Mesendoderm (in vitro differentiated cells): Measurements from ENCODE around the gene NME4.
A peak's percentile ranks its signal among the peaks of the same experiment; 100 is the strongest.

ENCODE experiments used
- DNase-seq: peaks from one replicate; pipeline ENCODE4 v3.0.0; 2013
- H2AK5ac ChIP-seq: 2 replicates; pipeline ENCODE4 v1.6.1; 2013; ENCODE audit warnings: low read length, inconsistent platforms
- H2BK120ac ChIP-seq: 2 replicates; pipeline ENCODE4 v1.6.1; 2013; ENCODE audit warnings: low read depth, mild to moderate bottlenecking, low read length, moderate library complexity, mixed read lengths
- H2BK15ac ChIP-seq: replicated peaks from 2 replicates; pipeline ENCODE4 v1.6.1; 2013; ENCODE audit warnings: low read depth, mild to moderate bottlenecking, moderate library complexity
- H2BK5ac ChIP-seq: 2 replicates; pipeline ENCODE4 v1.6.1; 2013; ENCODE audit warnings: low read length, inconsistent platforms
- H3K18ac ChIP-seq: 2 replicates; pipeline ENCODE4 v1.6.1; 2013; ENCODE audit warnings: mild to moderate bottlenecking, low read length, mixed read lengths
- H3K23ac ChIP-seq: one replicate; pipeline ENCODE4 v1.6.1; 2013; ENCODE audit warnings: low read length
- H3K27ac ChIP-seq: 2 replicates; pipeline ENCODE4 v1.5.1; 2013; ENCODE audit warnings: low read depth, mild to moderate bottlenecking, inconsistent platforms, low read length, moderate library complexity
- H3K27me3 ChIP-seq: 2 replicates; pipeline ENCODE4 v1.6.1; 2013; ENCODE audit warnings: low read length, control low read depth, mild to moderate bottlenecking, inconsistent platforms; ENCODE audit not compliant: insufficient read depth, poor library complexity
- H3K36me3 ChIP-seq: 2 replicates; pipeline ENCODE4 v1.6.1; 2013; ENCODE audit warnings: low read length, inconsistent platforms; ENCODE audit not compliant: control insufficient read depth, insufficient read depth
- H3K4ac ChIP-seq: one replicate; pipeline ENCODE4 v1.6.1; 2013; ENCODE audit warnings: low read depth, mild to moderate bottlenecking, low read length, moderate library complexity
- H3K4me1 ChIP-seq: 2 replicates; pipeline ENCODE4 v1.6.1; 2013; ENCODE audit warnings: low read depth, low read length, inconsistent platforms; ENCODE audit not compliant: control insufficient read depth
- H3K4me2 ChIP-seq: 2 replicates; pipeline ENCODE4 v1.6.1; 2013; ENCODE audit warnings: low read length
- H3K4me3 ChIP-seq: 2 replicates; pipeline ENCODE4 v1.5.1; 2013; ENCODE audit warnings: mild to moderate bottlenecking, low read length
- H3K56ac ChIP-seq: one replicate; pipeline ENCODE4 v1.6.1; 2013; ENCODE audit warnings: low read length
- H3K79me1 ChIP-seq: 2 replicates; pipeline ENCODE4 v1.6.1; 2013; ENCODE audit warnings: low read length, inconsistent platforms
- H3K79me2 ChIP-seq: 2 replicates; pipeline ENCODE4 v1.6.1; 2013; ENCODE audit warnings: mild to moderate bottlenecking, low read length; ENCODE audit not compliant: control insufficient read depth, insufficient read depth
- H3K9ac ChIP-seq: 2 replicates; pipeline ENCODE4 v1.6.1; 2013; ENCODE audit warnings: low read length, inconsistent platforms
- H4K5ac ChIP-seq: one replicate; pipeline ENCODE4 v1.6.1; 2013; ENCODE audit warnings: low read length
- H4K8ac ChIP-seq: one replicate; pipeline ENCODE4 v1.6.1; 2013; ENCODE audit warnings: low read depth, mild to moderate bottlenecking, control low read depth, low read length, moderate library complexity
- WGBS: extraction: QIAGEN DNeasy Blood & Tissue Kit; methylation state at CpG from one replicate; pipeline ENCODE4 v1.1.7; 2013; ENCODE audit warnings: low lambda C conversion rate, missing lambda C conversion rate; ENCODE audit not compliant: insufficient coverage; ENCODE audit errors: extremely low coverage; 5-methylcytosine and 5-hydroxymethylcytosine counted together

NME4 gene

DNA sequence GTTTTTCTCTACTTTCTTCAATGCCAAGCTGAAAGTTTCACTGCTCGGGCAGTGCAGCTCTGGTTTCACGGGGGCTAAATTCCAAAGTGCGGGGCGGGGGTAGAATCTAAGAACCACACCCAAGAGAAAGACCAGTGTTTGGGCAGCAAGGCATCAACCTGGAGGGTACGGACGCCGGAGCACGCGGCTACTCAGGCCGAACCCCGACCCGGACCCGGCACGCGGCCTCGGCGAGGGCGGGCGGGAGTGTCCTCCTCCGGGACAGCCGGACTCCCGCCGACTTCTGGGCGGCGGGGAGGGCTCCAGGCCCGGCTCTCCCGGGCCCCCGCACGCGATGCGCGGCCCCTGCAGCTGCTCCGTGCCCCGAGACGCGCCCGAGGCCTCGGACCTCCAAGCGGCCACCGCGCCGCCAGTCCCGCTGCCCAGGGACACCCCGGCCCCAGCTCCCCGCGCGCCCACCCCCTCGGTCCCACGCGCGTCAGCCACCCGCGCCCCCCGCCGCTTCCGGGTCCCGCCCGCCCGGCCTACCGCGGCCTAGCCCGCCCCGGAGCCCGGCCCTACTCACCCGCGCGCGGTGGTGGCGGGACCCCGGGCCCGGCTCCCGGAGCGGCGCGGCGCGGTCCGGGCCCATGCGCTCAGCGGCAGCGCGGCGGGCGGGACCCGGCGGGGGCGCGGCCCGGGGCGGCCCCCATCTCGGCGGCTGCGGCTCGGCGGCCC is 45.0 kb upstream of the NME4 start:
- H3K4me1 ChIP-seq: no peaks in the 10 kb centered on the region
- H2BK5ac ChIP-seq: no peak overlapping the region
- H3K18ac ChIP-seq: peak overlapping the region; percentile 60
- DNase-seq: peak; percentile 33
- H3K4ac ChIP-seq: peak overlapping the region; percentile 72
- H3K79me1 ChIP-seq: peaks cover 21% of the 10 kb centered on the region
- no peak overlapping the region for H3K23ac ChIP-seq
- H3K9ac ChIP-seq: peak overlapping the region; percentile 83
- H2BK120ac ChIP-seq: no peak overlapping the region
- H3K36me3 ChIP-seq: peaks cover 5% of the 10 kb centered on the region
- no CpG with 5 or more reads among the region's 95 CpGs for WGBS
- peak overlapping the region; percentile 90 for H3K56ac ChIP-seq
- H3K79me2 ChIP-seq: peaks cover 40% of the 10 kb centered on the region
- H4K5ac ChIP-seq: no peak overlapping the region
- H4K8ac ChIP-seq: no peak overlapping the region
- H3K4me2 ChIP-seq: peak overlapping the region; percentile 62
- H3K4me3 ChIP-seq: peak overlapping the region; percentile 70
- no peak overlapping the region for H2AK5ac ChIP-seq
- H2BK15ac ChIP-seq: no peak overlapping the region
- no peak overlapping the region for H3K27ac ChIP-seq
- no peaks in the 10 kb centered on the region for H3K27me3 ChIP-seq

DNA sequence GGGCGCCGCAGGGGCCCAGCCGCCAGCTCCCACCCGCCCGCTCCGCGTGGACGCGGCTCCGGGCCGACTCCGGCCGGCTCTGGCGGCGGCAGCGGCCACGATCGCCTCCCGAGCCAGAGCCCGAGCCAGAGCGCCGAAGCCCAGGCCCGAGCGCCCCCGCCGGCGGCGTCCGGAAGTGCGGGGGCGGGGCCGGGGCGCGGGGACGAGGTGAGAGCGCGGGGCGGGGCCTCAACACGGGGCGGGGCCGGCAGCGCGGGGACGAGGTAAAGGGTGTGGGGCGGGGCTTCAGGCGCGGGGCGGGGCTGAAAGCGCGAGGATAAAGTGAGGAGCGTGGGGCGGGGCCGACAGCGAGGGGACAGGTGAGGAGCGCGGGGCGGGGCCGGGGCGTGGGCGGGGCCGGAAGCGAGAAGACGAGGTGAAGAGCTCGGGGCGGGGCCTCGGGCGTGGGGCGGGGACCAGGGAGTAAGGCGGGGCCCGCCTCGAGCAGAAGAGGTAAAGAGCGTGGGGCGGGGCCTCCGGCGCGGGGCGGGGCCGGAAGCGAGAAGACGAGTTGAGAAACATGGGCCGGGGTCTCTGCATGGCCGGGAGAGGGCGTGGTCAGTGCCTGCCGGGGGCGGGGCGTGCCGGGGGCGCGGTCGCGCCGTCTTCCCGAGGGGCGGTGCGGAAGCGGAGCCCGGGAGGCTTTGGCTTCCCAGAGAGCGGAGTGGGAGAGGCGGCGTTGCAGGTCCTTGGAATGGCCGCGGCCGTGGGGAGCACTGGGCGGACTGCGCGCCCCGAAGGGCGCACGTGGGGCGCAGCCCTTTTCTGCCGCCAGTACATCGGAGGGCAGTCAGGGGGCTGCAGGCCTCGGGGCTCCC is 44.2 kb upstream of the NME4 start, which contains the start of gene AXIN1:
Gene AXIN1, minus strand, starts transcription at position 177 of the 857 bp plus-strand sequence. CDS start 5,698 bp downstream, outside the sequence.
- DNase-seq: peak; percentile 99
- Histone ChIP-seq H3K9ac (peak within 1 kb of the TSS; percentile 83), H3K18ac (peak within 1 kb of the TSS; percentile 60), H3K27ac (no peak within 1 kb of the TSS), H2BK5ac (no peak within 1 kb of the TSS), H2BK120ac (no peak within 1 kb of the TSS), H2BK15ac (no peak within 1 kb of the TSS), H2AK5ac (no peak within 1 kb of the TSS), H3K23ac (no peak within 1 kb of the TSS), H3K79me1 (peaks cover 16% of the 10 kb centered on the region), H3K4me1 (no peaks in the 10 kb centered on the region), H3K4me3 (peak within 1 kb of the TSS; percentile 70), H3K79me2 (peaks cover 32% of the 10 kb centered on the region), H3K4ac (peak within 1 kb of the TSS; percentile 72), H4K5ac (no peak within 1 kb of the TSS), H3K4me2 (peak within 1 kb of the TSS; percentile 64), H3K56ac (peak within 1 kb of the TSS; percentile 92), H4K8ac (no peak within 1 kb of the TSS), H3K27me3 (no peaks in the 10 kb centered on the region), H3K36me3 (peaks cover 5% of the 10 kb centered on the region)
- no CpG with 5 or more reads among the region's 113 CpGs for WGBS

DNA sequence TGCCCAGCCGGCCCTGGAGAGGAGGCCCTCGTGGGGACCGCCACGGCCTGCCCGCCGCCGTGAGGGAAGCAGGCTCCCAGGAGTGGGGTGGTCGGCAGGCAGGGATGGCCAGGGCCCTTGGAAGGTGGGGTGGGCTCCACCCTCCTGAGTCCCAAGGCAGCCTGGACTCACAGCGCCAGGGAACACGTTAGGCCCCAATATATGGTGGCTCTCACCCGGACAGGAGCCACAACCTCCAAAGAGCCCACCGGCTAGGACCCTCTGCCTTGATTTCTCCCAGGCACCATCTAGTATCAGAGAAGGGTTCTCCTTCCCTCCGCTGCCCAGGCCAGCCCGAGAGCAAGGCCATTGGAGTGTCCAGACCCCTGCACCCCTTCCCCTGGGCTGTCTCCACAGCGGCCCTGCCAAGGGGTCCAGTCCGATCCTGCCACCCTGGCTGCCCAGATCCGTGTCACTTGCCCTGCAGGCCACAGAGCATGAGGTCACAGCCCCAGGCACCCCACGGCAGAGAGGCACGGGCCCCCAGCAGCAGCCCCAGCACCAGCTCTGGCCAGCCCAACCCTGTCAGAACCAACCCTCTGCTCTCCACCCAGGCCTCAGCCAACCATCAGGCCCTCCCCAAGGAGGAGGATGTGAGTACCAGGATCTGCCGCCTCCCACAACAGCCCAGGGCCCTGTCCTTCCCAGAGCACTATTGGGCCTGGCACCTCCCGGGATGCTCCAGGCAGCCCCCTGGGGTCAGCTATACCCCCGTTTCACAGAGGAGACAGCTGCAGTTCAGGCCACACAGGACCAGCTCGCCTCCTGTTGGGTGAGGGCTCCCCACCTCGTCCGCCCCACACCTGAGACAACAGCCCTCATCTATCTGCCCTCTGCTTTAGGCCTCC is 43.4 kb upstream of the NME4 start:
- H3K4me3 ChIP-seq: no peak overlapping the region
- DNase-seq: no peak

GRCh38 chr16:354291-354881 is 42.6 kb upstream of the NME4 start:
- H4K8ac ChIP-seq: no peak overlapping the region
- no peak overlapping the region for H2BK5ac ChIP-seq
- WGBS: no CpG with 5 or more reads among the region's 12 CpGs
- H3K4me1 ChIP-seq: no peaks in the 10 kb centered on the region
- H2AK5ac ChIP-seq: no peak overlapping the region
- no peak overlapping the region for H3K23ac ChIP-seq
- H3K4me3 ChIP-seq: no peak overlapping the region
- no peak overlapping the region for H3K4ac ChIP-seq
- no peak overlapping the region for H3K56ac ChIP-seq
- no peak overlapping the region for H3K4me2 ChIP-seq
- H2BK120ac ChIP-seq: no peak overlapping the region
- H3K27me3 ChIP-seq: no peaks in the 10 kb centered on the region
- H3K27ac ChIP-seq: no peak overlapping the region
- DNase-seq: no peak
- no peak overlapping the region for H3K9ac ChIP-seq
- H3K79me1 ChIP-seq: peaks cover 8% of the 10 kb centered on the region
- H4K5ac ChIP-seq: no peak overlapping the region
- H2BK15ac ChIP-seq: no peak overlapping the region
- H3K18ac ChIP-seq: no peak overlapping the region
- peaks cover 20% of the 10 kb centered on the region for H3K79me2 ChIP-seq
- peaks cover 3% of the 10 kb centered on the region for H3K36me3 ChIP-seq

More for the DNA sequence above, 43.4 kb upstream of the NME4 start:
- Histone ChIP-seq H3K79me2 (peaks cover 24% of the 10 kb centered on the region), H3K27ac (no peak overlapping the region), H3K23ac (no peak overlapping the region), H3K9ac (peak overlapping the region; percentile 73), H4K8ac (no peak overlapping the region), H2AK5ac (no peak overlapping the region), H3K79me1 (peaks cover 12% of the 10 kb centered on the region), H3K4me2 (peak overlapping the region; percentile 64), H3K36me3 (peaks cover 5% of the 10 kb centered on the region), H2BK5ac (no peak overlapping the region), H3K4me1 (no peaks in the 10 kb centered on the region), H3K56ac (peak overlapping the region; percentile 92), H2BK120ac (no peak overlapping the region), H3K18ac (no peak overlapping the region), H4K5ac (no peak overlapping the region), H3K27me3 (no peaks in the 10 kb centered on the region), H2BK15ac (no peak overlapping the region), H3K4ac (no peak overlapping the region)
- no CpG with 5 or more reads among the region's 25 CpGs for WGBS

- WGBS: no CpG with 5 or more reads among the region's 10 CpGs
- Histone ChIP-seq H3K56ac (no peak overlapping the region), H4K5ac (no peak overlapping the region)
These were observed 42.0 kb upstream of the NME4 start for GRCh38 chr16:354971-355461.

More at GRCh38 chr16:354971-355461, 42.0 kb upstream of the NME4 start:
- Histone ChIP-seq H3K27ac (no peak overlapping the region), H3K36me3 (peaks cover 3% of the 10 kb centered on the region), H4K8ac (no peak overlapping the region), H3K79me2 (peaks cover 14% of the 10 kb centered on the region), H3K18ac (no peak overlapping the region), H3K9ac (no peak overlapping the region), H2BK5ac (no peak overlapping the region), H3K4me2 (no peak overlapping the region), H3K79me1 (peaks cover 5% of the 10 kb centered on the region), H2BK15ac (no peak overlapping the region), H3K27me3 (no peaks in the 10 kb centered on the region), H3K4me3 (no peak overlapping the region), H3K4ac (no peak overlapping the region), H2BK120ac (no peak overlapping the region), H3K4me1 (no peaks in the 10 kb centered on the region), H2AK5ac (no peak overlapping the region), H3K23ac (no peak overlapping the region)
- no peak for DNase-seq
